ENCODE data around the gene KLF2.
A peak's percentile ranks its signal among the peaks of the same experiment; 100 is the strongest.
"Not testable (repeated sequence)": the region's sequence is repeated elsewhere in the genome, so short reads cannot be mapped to it uniquely, and the experiment has no call there.

Gene KLF2

DNA sequence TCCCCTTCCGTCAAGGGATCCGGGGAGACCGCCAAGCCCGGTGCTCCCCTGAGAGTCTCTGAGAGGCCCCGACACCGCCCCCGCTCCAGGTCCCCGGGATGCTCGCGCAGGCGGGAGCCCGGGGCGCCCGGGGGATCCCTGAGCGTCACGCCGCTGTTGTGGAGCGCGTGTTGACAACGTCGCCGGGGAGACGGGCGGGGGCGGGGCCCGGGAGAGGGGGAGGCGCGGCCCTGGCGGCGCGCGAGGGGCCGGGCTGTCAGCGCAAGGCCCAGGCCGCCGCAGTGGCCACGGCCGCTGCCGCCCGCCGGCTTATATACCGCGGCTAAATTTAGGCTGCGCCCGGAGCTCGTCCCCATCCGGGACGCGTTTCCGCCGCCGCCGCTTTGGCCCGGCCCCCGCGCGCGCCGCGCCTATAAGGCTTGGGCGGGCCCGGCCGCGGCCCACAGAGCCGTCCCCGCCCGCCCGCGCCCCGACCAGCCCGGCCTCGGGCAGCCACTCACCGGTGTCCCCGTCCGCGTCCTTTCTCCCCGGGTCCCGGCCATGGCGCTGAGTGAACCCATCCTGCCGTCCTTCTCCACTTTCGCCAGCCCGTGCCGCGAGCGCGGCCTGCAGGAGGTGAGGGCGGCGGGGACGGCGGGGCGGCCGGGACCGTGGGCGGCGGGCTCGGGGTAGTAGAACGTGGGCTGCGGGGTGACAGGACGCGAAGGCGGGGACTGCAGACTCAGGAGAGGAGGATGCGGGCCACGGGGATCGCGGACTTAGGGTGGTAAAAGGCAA, at the start of gene KLF2:
TSS of gene KLF2 (plus strand) at position 443 of the 777 bp plus-strand sequence. CDS start at position 541, 98 bp downstream.
- DNase-seq = peak; percentile 88

DNA sequence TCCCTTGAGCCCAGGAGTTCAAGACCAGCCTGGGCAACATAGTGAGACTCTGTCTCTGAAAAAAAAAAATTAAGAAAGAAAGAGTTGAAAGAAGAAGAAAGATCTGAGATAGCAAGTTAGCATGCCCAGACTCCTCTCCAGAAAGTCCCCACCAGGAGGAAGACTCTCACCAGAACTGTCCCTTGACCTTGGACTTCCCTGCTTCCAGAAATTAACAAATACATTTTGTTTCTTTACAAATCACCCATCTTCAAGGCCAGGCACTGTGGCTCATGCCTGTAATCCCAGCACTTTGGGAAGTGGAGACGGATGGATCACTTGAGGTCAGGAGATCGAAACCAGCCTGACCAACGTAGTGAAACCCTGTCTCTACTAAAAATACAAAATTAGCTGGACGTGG, 44.3 kb upstream of the KLF2 start:
- no peak for DNase-seq

DNA sequence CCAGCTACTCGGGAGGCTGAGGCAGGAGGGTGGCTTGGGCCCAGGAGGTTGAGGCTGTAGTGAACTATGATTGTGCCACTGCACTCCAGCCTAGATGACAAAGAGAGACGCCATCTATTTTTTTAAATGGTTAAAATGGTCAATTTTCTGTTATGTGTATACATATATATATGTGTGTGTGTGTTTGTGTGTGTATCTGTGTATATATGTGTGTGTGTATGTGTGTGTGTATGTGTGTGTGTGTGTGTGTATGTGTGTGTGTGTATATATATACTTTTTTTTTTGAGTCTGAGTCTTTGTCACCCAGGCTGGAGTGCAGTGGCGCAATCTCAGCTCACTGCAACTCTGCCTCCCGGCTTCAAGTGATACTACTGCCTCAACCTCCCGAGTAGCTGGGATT, 42.9 kb upstream of the KLF2 start:
- DNase-seq = no peak

DNA sequence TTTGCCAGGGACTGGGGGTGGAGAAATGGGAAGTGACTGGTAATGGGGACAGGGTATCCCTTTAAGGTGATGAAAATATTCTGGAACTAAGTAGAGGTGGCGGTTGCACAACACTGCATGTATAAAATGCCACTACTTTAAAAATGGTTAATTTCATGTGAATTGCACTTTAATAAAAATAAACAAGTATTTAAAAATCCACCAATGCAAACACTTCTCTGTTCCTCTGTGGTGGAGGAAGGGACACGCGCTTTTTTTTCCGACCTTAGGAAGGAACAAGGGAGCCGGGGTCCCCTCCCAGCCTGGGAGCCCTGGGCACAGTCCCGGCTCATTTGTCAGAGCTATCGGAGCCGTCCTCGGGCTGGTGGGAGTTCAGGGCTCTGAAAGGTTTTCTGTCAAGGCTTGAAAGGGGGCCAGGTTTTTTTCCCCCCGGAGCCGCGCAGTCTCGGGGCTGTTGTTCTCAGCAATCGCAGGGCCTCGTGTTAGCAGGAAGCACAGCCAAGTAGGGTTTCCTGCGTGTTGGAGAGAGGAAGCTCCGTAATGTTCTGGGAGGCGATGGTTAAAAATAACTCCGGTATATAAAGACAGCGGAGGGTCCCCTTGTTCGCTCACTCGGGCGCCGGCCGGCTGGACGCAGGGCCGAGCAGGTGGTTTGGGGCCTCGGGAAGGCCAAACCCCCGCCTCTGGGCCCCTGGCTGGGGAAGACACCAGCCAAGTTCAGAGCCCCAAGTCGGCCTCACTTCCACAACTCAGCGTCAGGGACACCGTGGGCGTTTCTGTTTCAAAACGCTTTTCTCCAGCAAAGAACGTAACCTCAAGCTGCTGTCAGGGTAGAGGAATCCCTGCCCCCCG, 41.2 kb upstream of the KLF2 start:
- DNase-seq = no peak

DNA sequence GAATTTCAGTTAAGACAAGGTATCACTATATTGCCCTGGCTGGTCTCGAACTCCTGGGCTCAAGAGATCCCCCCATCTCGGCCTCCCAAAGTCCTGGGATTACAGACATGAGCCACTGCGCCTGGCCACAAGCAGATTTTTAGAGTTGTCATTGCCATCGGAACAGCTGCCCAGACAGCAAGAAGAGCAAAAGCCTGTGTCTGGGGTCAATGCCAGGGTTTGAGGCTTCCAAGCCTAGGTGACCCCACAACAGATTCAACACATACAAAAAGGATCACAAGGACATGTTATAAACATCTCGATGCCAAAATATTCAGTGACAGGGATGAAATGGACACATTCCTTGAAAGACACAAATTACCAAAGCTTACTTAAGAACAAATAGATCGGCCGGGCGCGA, 40.1 kb upstream of the KLF2 start:
- DNase-seq = no peak

DNA sequence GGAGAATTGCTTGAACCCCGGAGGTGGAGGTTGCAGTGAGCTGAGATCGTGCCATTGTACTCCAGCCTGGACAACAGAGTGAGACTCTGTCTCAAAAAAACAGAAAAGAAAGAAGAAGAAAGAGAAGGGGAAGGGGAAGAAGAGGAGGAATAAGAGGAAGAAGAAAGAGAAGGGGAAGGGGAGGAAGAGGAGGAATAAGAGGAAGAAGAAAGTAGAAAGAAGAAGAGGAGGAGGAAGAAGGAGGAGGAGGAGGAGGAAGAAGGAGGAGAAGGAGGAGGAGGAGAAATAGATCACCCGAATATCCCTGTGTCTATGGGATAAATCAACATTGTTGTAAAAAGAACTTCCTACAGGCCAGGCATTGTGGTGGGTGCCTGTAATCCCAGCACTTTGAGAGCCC, 39.5 kb upstream of the KLF2 start:
- not testable (repeated sequence) for DNase-seq

DNA sequence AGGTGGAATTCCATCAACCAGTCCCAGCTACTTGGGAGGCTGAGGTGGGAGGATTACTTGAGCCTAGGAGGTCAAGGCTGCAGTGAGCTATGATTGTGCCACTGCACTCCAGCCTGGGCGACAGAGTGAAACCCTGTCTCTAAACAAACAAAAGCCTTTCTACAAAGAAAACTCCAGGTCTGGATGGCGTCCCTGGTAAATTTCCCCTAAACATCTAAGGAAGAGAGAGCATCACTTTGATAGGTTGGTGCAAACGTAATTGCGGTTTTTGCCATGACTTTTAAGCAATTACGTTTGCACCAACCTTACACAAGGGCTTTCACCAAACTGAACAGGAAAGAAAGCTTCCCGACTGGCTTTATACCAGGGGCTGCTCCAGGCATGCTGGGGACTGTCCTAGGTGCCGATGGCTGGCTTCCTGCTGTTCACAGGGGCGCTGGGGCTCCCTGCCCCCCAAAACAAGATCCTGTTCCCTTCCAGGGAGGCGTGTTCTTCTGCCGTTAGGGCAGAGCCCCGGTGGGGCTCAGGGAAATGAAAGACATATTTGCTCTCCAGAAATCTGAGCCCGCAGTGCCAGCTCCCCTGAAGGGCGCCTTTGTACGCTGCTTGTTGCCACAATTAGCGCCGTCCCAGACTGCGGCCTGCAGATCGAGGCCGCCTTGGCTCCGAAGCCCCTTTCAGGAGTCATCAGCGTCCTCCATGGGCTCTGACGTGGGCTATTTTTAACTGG, 38.7 kb upstream of the KLF2 start:
- DNase-seq = no peak

DNA sequence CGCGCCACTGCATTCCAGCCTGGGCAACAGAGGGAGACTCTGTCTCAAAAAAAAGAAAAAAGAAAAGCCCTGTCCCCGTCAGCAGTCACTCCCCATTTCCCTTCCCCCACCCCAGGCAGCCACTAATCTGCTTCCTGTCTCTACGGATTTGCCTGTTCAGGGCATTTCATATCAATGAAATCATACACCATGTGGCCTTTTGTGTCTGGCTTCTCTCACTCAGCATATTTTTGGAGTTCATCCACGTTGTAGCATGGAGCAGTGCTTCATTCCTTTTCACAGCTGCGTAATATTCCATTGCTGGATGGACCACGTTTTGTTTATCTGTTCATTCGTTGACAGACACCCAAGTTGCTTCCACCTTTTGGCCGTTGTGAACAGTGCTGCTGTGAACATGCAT, 36.1 kb upstream of the KLF2 start:
- no peak for DNase-seq

DNA sequence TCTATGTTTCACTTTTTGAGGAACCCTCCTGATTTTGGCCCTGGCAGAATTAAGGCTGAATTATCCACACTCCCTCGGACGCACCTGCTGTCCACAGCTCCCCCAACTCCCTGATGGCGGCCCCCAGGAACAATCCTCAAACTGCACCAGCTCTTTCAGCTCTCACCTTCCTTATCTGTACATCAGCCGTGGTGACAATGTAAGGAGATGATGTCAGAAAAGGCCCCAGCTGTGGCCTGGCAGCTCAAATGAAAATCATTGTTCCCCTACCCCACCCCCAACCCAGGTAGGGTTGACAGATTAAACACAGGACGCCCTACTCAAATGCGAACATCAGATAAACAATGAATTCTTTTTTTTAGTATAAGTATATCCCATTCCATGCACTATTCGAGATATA, 35.0 kb upstream of the KLF2 start:
- no peak for DNase-seq

DNA sequence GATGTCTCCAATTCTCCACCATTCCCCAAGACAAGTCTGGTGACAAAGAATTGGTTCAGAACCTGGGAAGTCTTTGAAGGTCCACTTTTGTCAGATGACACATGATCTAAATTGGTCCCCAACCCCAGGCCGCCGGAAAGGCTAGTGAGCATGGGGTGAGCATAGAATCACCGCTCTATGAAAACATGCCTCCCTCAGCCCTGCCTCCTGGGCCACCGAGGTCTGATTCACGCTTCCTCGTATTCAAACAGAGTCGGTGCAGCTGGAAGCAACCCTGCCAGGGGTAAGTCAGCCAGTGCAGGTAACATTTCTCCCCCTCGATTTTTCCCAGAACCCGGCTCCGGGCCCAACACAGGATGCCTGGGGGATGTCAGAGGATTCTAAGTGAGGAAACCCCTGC, 33.9 kb upstream of the KLF2 start:
- DNase-seq = no peak

DNA sequence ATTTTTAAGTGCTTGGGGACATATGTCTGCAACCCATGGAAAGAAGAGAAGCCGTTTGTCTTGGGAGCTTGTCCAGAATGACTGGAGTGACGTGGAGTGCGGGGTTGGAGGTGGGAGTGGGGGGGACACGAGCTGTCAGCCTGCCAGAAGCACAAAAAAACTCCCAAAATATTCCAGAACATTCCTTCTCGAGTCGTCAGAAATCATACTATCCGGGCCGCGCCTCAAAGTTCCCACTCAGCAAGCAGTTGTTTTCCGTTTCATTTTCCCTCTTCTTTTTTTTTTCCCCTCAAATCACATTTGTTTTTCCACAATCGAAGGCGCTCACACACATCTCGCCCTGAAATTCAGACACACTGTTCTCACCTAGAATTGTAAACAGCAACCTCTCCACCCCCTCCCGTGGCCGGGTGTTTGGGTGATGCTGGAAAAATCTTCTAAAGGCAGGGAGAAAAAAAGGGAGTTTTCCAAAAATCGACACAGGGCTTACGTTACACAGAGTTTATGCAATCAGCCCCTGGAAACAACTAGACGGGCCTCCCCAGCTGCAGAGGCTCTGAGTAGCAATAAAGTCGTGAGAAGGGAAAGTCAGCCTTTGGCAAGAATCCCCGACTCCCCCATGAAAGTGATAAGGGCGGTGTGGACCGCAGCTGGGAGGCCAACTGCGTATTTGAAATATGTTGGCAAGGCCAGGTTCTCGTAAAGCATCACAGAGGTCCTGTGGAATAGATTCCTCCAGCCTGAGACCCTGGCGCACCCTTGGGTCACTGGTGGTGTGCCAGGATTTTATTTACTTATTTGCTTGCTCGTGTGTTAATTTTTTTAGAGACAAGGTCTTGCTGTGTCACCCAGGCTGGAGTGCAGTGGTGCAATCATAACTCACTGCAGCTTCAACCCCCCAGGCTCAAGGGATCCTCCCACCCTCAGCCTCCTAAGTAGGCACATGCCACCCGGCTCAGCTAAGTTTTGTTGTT, 31.2 kb upstream of the KLF2 start:
- peak; percentile 99 for DNase-seq

DNA sequence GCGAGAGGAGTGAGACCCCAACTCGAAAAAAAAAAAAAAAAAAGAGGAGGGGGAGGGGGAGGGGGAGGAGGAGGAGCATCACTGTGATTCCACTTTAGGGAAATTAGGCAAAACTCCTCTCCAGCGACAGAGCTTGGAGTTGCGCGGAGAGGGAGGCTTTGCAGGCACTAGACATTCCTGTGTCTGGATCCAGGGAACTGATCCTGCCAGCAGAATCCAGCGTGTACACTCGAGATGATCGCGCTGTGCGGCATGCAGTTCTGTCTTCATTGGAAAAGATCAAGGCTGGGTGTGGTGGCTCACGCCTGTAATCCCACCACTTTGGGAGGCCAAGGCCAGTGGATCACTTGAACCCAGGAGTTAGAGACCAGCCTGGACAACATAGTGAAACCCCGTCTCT, 29.6 kb upstream of the KLF2 start:
- DNase-seq = no peak

DNA sequence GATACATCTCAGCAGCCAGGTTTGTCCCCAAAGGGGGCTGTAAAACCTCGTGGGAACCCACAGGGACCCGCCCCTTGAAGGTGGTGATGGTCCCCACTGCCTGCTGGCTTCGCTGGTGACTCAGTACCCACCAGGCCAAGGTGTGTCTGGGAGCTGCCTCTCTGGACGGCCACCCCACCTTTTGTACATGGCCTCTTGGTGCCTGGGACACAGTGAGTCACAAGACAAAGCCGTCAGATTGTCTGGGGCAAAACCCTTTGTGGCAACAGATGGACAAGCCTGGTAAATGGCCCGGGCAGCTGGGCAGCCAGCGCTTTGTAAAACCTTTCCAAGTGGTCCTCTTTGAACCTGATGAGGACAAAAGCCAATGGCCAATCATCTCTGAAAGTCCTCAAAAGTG, 27.9 kb upstream of the KLF2 start:
- DNase-seq = no peak

DNA sequence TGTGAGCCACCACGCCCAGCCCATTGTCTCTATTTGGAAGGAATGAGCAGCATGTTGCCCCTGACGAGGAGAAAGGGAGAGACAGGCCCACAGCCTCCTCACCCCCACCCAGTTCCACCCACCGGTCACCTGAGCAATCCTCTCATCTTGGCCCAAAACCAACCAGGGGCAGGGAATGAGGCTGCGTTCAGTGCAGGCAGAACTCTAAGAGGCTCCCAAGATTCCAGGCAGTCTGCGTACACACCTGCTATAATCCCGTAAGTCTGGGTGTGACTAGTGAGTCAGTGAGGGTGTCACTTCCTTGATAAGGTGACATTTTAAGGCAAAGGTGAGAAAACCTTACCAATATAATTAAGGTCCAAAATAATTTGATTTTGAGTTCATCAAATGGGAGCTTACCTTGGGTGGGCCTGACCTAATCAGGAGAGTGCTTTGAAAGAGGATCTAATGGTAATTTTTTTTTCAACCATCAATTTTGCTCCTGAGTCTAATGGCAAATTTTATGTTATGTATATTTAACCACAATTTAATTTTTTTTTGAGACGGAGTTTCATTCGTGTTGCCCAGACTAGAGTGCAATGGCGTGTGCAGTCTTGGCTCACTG, 26.9 kb upstream of the KLF2 start:
- DNase-seq = no peak

DNA sequence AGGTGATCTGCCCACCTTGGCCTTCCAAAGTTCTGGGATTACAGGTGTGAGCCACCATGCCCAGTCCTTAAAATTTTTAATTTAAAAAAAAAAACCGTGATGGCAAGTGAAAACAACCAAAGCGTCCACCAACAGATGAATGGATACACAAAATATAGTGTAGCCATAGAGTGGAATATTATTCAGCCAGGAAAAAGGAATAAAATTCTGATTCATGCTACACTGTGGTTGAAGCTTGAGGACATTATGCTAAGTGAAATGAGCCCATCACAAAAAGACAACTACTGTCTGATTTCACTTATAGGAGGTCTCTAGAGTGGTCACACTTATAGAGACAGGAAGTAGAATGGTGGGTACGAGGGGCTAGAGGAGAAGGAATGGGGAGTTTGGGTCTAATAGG, 26.3 kb upstream of the KLF2 start:
- DNase-seq = no peak

DNA sequence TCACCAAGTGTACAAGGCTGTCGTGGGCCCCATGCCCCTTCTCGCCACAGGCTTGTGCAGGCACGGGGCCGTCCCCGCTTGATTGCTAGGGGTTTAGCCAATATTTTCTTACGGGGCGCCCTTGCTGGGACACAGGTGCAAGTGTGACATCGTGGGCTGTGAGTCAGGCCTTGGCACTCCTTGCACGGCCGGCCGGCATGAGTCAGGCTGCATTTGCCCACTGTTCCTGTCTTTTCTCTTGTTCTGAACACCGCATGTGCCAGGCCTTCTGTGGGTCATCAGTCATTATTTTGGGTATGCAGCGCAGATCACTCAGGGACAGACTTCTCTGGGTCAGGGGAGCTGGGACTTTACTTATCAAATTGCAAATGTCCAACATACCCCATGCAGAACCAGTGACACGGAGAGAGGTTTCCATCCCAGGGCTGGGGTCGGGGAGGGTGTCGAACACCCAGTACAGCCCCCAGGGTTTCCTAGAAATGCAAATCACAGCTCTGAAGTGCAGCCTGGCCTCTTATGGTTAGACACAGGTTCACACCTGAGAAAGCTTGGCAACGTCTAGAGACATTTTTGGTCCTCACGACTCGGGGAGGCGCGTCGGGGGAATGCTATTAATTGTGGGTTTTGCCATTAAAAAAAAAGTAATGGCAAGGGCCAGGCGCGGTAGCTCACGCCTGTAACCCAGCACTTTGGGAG, 22.5 kb upstream of the KLF2 start:
- DNase-seq = no peak

DNA sequence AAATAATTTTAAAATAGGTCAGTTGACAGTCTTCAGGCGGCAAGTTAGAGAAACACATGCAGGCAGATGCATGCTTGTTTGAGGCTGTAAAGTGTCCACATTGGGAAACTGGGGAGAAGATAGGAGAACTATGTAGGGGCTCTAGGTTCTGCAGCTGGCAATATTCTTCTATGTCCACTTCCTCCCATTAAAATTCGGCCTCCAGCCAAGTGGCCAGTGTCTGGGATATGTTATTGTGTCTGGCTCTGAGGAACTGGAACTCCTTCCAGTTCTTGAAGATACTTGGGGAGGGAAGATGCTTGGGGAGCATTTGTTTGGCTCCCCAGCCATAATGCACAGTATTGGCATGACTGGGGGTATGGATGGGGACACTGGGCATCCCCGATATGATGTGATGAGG, 20.9 kb upstream of the KLF2 start:
- no peak for DNase-seq

DNA sequence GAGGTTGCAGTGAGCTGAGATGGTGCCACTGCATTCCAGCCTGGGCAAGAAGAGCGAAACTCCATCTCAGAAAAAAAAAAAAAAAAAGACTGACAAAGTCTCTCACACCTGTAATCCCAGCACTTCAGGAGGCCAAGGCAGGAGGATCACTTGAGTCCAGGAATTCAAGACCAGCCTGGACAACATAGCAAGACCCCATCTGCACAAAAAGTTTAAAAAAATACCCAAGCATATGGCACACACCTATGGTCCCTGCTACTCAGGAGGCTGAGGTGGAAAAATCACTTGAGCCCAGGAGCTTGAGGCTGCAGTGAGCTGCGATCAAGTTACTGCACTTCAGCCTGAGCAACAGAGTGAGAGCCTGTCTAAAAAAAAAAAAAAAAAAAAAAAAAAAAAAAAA, 20.1 kb upstream of the KLF2 start:
- DNase-seq = not testable (repeated sequence)

DNA sequence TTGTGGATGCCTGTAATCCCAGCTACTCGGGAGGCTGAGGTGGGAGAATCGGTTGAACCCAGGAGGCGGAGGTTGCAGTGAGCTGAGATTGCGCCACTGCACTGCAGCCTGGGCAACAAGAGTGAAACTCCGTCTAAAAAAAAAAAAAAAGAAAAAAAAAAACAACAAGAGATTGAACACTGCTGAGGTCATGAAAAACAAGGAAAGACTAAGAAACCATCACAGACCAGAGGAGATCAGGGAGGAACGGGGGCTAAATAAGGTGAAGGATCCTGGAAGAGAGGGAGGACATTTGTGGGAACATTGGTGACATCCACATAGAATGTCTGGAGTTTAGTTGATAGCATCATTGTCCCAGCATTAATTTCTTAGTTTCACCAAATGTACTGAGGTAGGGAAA, 19.6 kb upstream of the KLF2 start:
- DNase-seq = not testable (repeated sequence)

DNA sequence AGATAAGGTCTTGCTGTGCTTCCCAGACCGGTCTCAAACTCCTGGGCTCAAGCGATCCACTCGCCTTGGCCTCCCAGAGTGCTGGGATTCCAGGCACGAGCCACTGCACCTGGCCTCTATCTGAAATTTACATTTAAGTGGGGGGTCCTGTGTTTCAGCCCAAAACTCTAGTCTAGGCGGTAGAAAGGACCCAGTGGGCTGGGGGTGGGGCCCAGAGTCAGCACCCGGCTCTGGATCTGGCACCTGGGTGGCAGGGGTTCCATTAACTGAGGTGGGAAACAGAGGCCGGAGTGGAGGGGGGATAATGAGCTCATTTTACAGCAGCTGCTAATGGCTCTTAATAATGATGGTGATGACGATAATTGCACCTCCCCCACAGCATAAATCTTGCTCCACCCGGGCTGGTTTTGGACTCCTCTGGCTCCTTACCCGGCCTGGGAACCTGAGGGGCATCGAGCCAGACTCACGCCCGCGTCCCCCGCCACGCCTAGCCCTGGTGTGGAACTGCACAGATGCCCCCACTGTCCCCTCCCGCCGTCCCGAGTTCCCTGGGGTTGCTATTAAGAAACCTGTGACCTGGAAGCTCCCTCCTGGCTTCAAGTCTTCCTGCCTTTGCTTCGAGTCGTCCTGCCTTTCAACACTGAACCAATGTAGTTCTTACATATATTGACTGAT, 17.8 kb upstream of the KLF2 start:
- no peak for DNase-seq

DNA sequence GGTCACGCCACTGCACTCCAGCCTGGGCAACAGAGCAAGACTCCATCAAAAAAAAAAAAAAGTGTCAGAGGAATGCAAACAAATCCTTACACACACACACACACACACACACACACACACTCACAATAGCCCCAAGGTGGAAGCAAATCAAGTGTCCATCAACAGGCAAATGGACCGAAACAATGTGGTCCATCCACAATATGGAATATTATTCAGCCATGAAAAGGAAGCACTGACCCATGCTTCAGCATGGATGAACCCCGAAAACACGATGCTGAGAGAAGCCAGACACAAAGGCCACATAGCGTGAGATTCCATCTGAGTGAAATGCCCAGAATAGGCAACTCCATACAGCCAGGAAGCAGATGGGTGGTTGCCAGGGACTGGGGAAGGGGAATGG, 16.5 kb upstream of the KLF2 start:
- DNase-seq = no peak
